H1 (cell line): Measurements from ENCODE around the gene CBFB. TPM values are rescaled to one million over a fixed set of nuclear protein-coding genes. Genes with fewer than 3 reads are reported as not detected.

Source experiments
- CTCF ChIA-PET: fragments of 300-600 bp; sonication (Branson Sonifier 250); formaldehyde crosslinking; loops from one replicate; lab custom pipeline; 2021; ENCODE audit not compliant: partially characterized antibody; lab: Charles Lee
- POLR2A ChIA-PET: fragments of 300-600 bp; sonication (Branson Sonifier 250); formaldehyde crosslinking; loops from one replicate; lab custom pipeline; 2021; ENCODE audit warnings: inconsistent platforms; ENCODE audit not compliant: partially characterized antibody; lab: Charles Lee
- DNase-seq, 2 experiments: peaks; one replicate each; pipeline versions ENCODE4 v3.0.0 to v3.0.0-alpha.2; 2010 to 2022; ENCODE audit warnings: low spot score in 2 of 2, low read depth in 1 of 2, mixed read lengths in 1 of 2
- FAIRE-seq: peaks from 2 replicates; lab custom pipeline; 2011; peaks lifted over from hg19 to GRCh38; lab: Jason Lieb, UNC
- H2AFZ ChIP-seq: 2 replicates; pipeline ENCODE4 v1.8.1; 2012; ENCODE audit warnings: low read length, inconsistent platforms
- H2AK5ac ChIP-seq: 2 replicates; pipeline ENCODE4 v1.6.1; 2013; ENCODE audit warnings: low read depth, low read length
- H2BK120ac ChIP-seq: replicated peaks from 2 replicates; pipeline ENCODE3; 2013; ENCODE audit warnings: low read depth, low read length, inconsistent platforms
- H2BK12ac ChIP-seq: 2 replicates; pipeline ENCODE4 v1.6.1; 2013; ENCODE audit warnings: low read depth, low read length
- H2BK15ac ChIP-seq: 2 replicates; pipeline ENCODE4 v1.6.1; 2013; ENCODE audit warnings: low read length
- H2BK20ac ChIP-seq: 2 replicates; pipeline ENCODE4 v1.6.1; 2013; ENCODE audit warnings: low read length
- H2BK5ac ChIP-seq: 2 replicates; pipeline ENCODE4 v1.6.1; 2013; ENCODE audit warnings: low read depth, low read length
- H3K14ac ChIP-seq: 2 replicates; pipeline ENCODE4 v1.6.1; 2013; ENCODE audit warnings: inconsistent platforms; ENCODE audit not compliant: insufficient read length
- H3K18ac ChIP-seq: 2 replicates; pipeline ENCODE4 v1.6.1; 2013; ENCODE audit warnings: low read length; ENCODE audit errors: extremely low read depth
- H3K23ac ChIP-seq: 2 replicates; pipeline ENCODE4 v1.6.1; 2013; ENCODE audit warnings: inconsistent platforms; ENCODE audit not compliant: insufficient read length
- H3K23me2 ChIP-seq: 2 replicates; pipeline ENCODE4 v1.6.1; 2013; ENCODE audit warnings: low read depth, low read length
- H3K27ac ChIP-seq: 2 replicates; pipeline ENCODE4 v1.6.1; 2011; ENCODE audit warnings: low read depth, low read length, inconsistent platforms
- H3K27me3 ChIP-seq, 4 experiments: replicated peaks in 1 of 4; 1 replicate in 1 of 4; 2 replicates in 3 of 4; pipeline versions ENCODE4 v1.6.1 to v1.8.1; 2011 to 2013; ENCODE audit warnings: low read length in 3 of 4, mild to moderate bottlenecking in 3 of 4, inconsistent platforms in 2 of 4, mixed read lengths in 2 of 4, moderate library complexity in 1 of 4; ENCODE audit not compliant: control insufficient read depth in 3 of 4, insufficient read depth in 3 of 4; ENCODE audit errors: extremely low read depth in 1 of 4
- H3K36me3 ChIP-seq, 4 experiments: 2 replicates each; pipeline versions ENCODE4 v1.6.1 to v1.8.1; 2011 to 2013; ENCODE audit warnings: mild to moderate bottlenecking in 4 of 4, low read length in 3 of 4, moderate library complexity in 2 of 4, control low read depth in 1 of 4, inconsistent platforms in 1 of 4; ENCODE audit not compliant: insufficient read depth in 4 of 4, control insufficient read depth in 2 of 4
- H3K4ac ChIP-seq: replicated peaks from 2 replicates; pipeline ENCODE3; 2013; ENCODE audit warnings: low read length, low read depth, mixed read lengths, inconsistent platforms; ENCODE audit not compliant: insufficient read length
- H3K4me1 ChIP-seq, 4 experiments: replicated peaks in 1 of 4; 1 replicate in 1 of 4; 2 replicates in 3 of 4; pipeline versions ENCODE4 v1.6.1 to v1.8.1; 2011 to 2013; ENCODE audit warnings: low read length in 3 of 4, inconsistent platforms in 2 of 4, mixed read lengths in 1 of 4; ENCODE audit not compliant: insufficient read depth in 4 of 4, control insufficient read depth in 3 of 4
- H3K4me2 ChIP-seq, 2 experiments: 2 replicates each; pipeline versions ENCODE4 v1.6.1 to v1.8.1; 2011 to 2013; ENCODE audit warnings: low read depth in 2 of 2, low read length in 2 of 2, control low read depth in 1 of 2, inconsistent platforms in 1 of 2, mild to moderate bottlenecking in 1 of 2; ENCODE audit not compliant: insufficient read depth in 1 of 2
- H3K4me3 ChIP-seq, 4 experiments: fragments of 200-600, 300-600 bp in 1 of 4; sonication (generic), shearing (Covaris generic), sonication (Bioruptor Twin) in 1 of 4; 2 replicates each; pipeline versions ENCODE4 v1.5.1 to v1.8.1; 2011 to 2016; ENCODE audit warnings: low read length in 4 of 4, low read depth in 3 of 4, control low read depth in 2 of 4, inconsistent platforms in 2 of 4, mild to moderate bottlenecking in 2 of 4, mixed read lengths in 1 of 4, moderate library complexity in 1 of 4; ENCODE audit not compliant: insufficient read depth in 2 of 4; ENCODE audit errors: extremely low read depth in 1 of 4
- H3K56ac ChIP-seq: replicated peaks from 2 replicates; pipeline ENCODE3; 2013; ENCODE audit warnings: low read depth, mild to moderate bottlenecking, mixed read lengths, low read length, inconsistent platforms; ENCODE audit not compliant: insufficient read length
- H3K79me1 ChIP-seq: 2 replicates; pipeline ENCODE4 v1.6.1; 2013; ENCODE audit warnings: low read depth, low read length, control low read depth
- H3K79me2 ChIP-seq, 2 experiments: 2 replicates each; pipeline versions ENCODE4 v1.6.1 to v1.8.1; 2012 to 2013; ENCODE audit warnings: low read length in 2 of 2, mild to moderate bottlenecking in 2 of 2, inconsistent platforms in 1 of 2; ENCODE audit not compliant: insufficient read depth in 2 of 2, control insufficient read depth in 1 of 2
- H3K9ac ChIP-seq, 4 experiments: replicated peaks in 1 of 4; 1 replicate in 1 of 4; 2 replicates in 3 of 4; pipeline versions ENCODE4 v1.6.1 to v1.8.1; 2011 to 2013; ENCODE audit warnings: low read depth in 3 of 4, low read length in 3 of 4, control low read depth in 2 of 4, mild to moderate bottlenecking in 2 of 4, moderate library complexity in 2 of 4, inconsistent platforms in 1 of 4; ENCODE audit errors: extremely low read depth in 1 of 4
- H3K9me3 ChIP-seq, 2 experiments: 2 replicates each; pipeline versions ENCODE4 v1.6.1 to v1.8.1; 2012 to 2013; ENCODE audit warnings: mild to moderate bottlenecking in 2 of 2, moderate library complexity in 2 of 2, control low read depth in 1 of 2, inconsistent platforms in 1 of 2, low read depth in 1 of 2, low read length in 1 of 2, mixed read lengths in 1 of 2; ENCODE audit not compliant: insufficient read depth in 2 of 2
- H4K20me1 ChIP-seq, 2 experiments: replicated peaks in 1 of 2; 2 replicates each; pipeline versions ENCODE3 to v1.8.1; 2011 to 2013; ENCODE audit warnings: inconsistent platforms in 2 of 2, low read length in 2 of 2, mild to moderate bottlenecking in 1 of 2; ENCODE audit not compliant: insufficient read depth in 2 of 2, control insufficient read depth in 1 of 2
- H4K5ac ChIP-seq: 2 replicates; pipeline ENCODE4 v1.6.1; 2013; ENCODE audit warnings: low read length, low read depth, mixed read lengths, inconsistent platforms; ENCODE audit not compliant: insufficient read length
- H4K8ac ChIP-seq: 2 replicates; pipeline ENCODE4 v1.8.0; 2013; ENCODE audit warnings: mild to moderate bottlenecking, moderate library complexity, low read length, inconsistent platforms; ENCODE audit not compliant: insufficient read depth; ENCODE audit errors: extremely low read depth
- H4K91ac ChIP-seq: replicated peaks from 2 replicates; pipeline ENCODE3; 2013; ENCODE audit warnings: low read length, mixed read lengths, inconsistent platforms; ENCODE audit not compliant: insufficient read length
- ASH2L ChIP-seq: fragments of 200-600, 300-600 bp; sonication (generic); IDR thresholded peaks from one replicate; pipeline ENCODE4 v1.7.1; 2017; ENCODE audit warnings: low read length
- PHF8 ChIP-seq: fragments of 200-600 bp; sonication (generic); conservative IDR thresholded peaks from 2 replicates; pipeline ENCODE4 v1.7.1; 2012; ENCODE audit warnings: low read depth, mild to moderate bottlenecking, inconsistent platforms, low read length, moderate library complexity
- SRF ChIP-seq: IDR thresholded peaks from 2 replicates; pipeline ENCODE4 v1.6.1; 2011; ENCODE audit warnings: mild to moderate bottlenecking, low read depth, low read length, moderate library complexity
- ZNF274 ChIP-seq: IDR thresholded peaks from 2 replicates; pipeline ENCODE4 v1.7.0; 2012; ENCODE audit warnings: low read length, borderline replicate concordance; ENCODE audit errors: extremely low read depth
- polyA plus RNA-seq, 7 experiments: library from polyadenylated mRNA; depleted of rRNA in 3 of 7; stranded (reverse) in 5 of 7; unstranded in 2 of 7; fragments of >200 nt in 5 of 7; fragments of 200-250 nt in 2 of 7; gene quantifications; 1 replicate in 5 of 7; 2 replicates in 1 of 7; 4 replicates in 1 of 7; pipeline versions ENCODE4 v1.2.1 to v1.2.3, GENCODE V29; 2011 to 2013; ENCODE audit warnings: missing spikeins in 2 of 7, mixed read lengths in 2 of 7
- total RNA-seq: library from RNA; stranded (reverse); fragmentation: NEBNext Ultra II Directional; extraction: Animal tissue kit (Norgen Biotek cat#: 25700); gene quantifications from 2 replicates; pipeline ENCODE4 v1.2.1, GENCODE V29; 2021

The CBFB gene
- total and polyA plus RNA-seq, 2 of the 8 experiments (the other 6 are each of a cell fraction or from before 2014, with no cell fraction given) = 11.5 to 31.6 TPM

GRCh38 chr16:67025210-67025550 is 3.8 kb upstream of the CBFB start:
- DNase-seq (no peak), FAIRE-seq (no peak)
- Histone ChIP-seq H4K91ac (no peak overlapping the region), H3K9ac (no peak overlapping the region), H2AFZ (no peak overlapping the region), H3K27me3 (peaks cover 0 to 5% (median 2%) of the 10 kb centered on the region in 4 experiments; a peak in 2 of 7 replicates), H2BK120ac (no peak overlapping the region), H2AK5ac (no peak overlapping the region), H3K79me1 (no peaks in the 10 kb centered on the region), H2BK20ac (no peak overlapping the region), H2BK15ac (no peak overlapping the region), H4K20me1 (no peaks in the 10 kb centered on the region), H3K23ac (no peak overlapping the region), H3K4me2 (no peak overlapping the region), H3K27ac (no peak overlapping the region), H3K79me2 (peaks cover 0 to 4% of the 10 kb centered on the region in 2 experiments; a peak in 2 of 4 replicates), H4K8ac (no peak overlapping the region), H2BK5ac (no peak overlapping the region), H3K4me1 (peaks cover 0 to 4% (median 1%) of the 10 kb centered on the region in 4 experiments; a peak in 2 of 7 replicates), H4K5ac (no peak overlapping the region), H3K4me3 (no peak overlapping the region), H3K36me3 (no peaks in the 10 kb centered on the region), H2BK12ac (no peak overlapping the region), H3K9me3 (no peaks in the 10 kb centered on the region; a peak in 1 of 4 replicates), H3K4ac (no peak overlapping the region), H3K56ac (no peak overlapping the region), H3K18ac (no peak overlapping the region), H3K23me2 (peaks cover 5% of the 10 kb centered on the region; the same call in 1 of the 2 replicates), H3K14ac (no peak overlapping the region)
- TF ChIP-seq SRF (no peak), ASH2L (no peak), ZNF274 (no peak), PHF8 (no peak)
- POLR2A ChIA-PET = no interaction called here
- CTCF ChIA-PET = interaction anchor here (1.3 to 9.9 kb wide), 3 partner anchors 79 to 130 kb away, joined by 5 to 164 read pairs (median 8); partner anchors contain the start of gene PHAF1
